OCI-M2 (cell line): ENCODE data around the gene GLI1.

Source experiments
- DNase-seq: peaks from one replicate; lab custom pipeline; 2025; ENCODE audit not compliant: unreplicated experiment; lab: John Stamatoyannopoulos, UW

The GLI1 gene

GRCh38 chr12:57518176-57518919 lies 58.8 kb downstream of the GLI1 start:
- DNase-seq = no peak

DNA sequence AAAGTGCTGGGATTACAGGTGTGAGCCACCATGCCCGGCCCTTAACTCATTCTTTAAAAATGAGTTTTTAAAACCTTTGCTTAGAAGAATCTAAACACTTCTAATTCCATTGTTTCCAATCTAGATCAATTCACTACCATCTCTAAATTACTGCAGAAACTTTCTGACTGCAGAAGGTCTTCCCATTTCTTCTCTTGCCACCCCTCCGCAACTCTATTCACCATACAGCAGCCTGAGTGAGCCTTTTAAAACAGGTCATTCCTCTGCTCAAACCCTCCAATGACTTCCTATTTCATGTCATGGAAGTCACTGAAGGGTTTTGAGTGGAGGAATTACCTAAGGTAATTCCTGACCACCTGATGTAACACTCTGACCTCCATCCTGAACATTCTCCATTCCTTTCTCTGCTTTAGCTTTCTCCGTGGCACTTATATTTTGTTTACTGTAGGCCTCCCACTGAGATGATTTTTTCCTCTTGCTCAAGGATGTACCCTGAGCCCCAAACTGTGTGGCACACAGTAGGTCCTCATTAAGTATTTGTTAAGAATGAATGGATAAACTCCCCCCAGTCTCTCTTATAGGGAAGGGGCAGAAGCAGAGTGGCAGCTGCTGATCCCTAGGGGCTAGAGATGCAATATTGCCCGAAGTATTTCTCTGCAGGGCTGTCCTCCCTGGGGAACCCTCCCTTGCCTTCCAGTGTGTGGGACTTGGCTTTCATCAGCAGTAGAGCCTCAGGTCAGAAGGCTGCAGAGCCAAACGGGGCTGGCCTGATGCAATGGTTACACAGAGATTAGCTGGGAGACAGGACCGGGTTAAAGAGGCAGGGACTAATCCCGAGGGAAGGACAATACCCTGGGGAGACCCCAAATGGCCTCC lies 59.6 kb downstream of the GLI1 start:
- DNase-seq = no peak

- DNase-seq = no peak
These were observed 60.1 kb downstream of the GLI1 start for GRCh38 chr12:57519796-57520052.

DNA sequence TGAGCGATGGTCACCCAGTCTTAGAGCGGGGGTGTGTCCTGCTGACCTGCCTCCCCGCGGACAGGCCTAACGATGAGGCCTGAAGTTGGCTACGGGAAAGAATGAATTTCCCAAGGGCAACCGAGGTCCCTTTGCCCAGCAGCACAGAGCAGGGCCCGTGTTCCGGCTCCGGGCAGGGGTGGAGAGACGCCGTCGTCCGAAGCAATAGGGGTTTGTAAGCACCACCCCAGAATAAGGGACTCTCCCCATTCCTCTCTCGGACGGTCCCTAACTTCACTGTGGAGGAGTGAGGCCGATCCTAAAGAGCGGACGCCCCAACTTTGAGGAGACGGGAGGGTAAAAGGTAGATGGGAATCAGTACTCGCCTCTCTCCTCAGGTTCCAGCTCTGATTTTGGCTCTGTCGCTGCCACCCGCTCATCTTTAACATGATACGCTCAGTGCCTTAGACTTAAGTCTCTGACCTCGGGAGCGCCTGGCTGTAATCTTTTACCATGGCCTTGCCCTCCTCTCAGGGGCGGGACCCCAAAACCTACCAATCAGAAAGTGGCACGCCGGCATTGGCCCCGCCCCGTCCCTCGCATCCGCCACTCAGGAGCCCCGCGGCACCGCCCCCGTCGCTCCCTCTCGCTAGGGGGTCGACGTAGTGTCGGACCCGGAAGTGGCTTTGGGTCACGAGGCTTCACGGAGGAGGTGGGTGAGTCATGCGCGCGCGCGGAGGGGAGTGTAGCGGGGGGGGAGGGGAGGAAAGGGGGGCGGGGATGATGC lies 60.7 kb downstream of the GLI1 start, which contains the start of gene DDIT3:
TSS of gene DDIT3 (minus strand) at position 462 of the 766 bp plus-strand sequence. CDS start 3,108 bp downstream, outside the sequence.
- peak; percentile 80 for DNase-seq

- DNase-seq = no peak
These were observed 62.0 kb downstream of the GLI1 start for GRCh38 chr12:57521525-57522010.
